HG03039 (cell line): Measurements from ENCODE around the gene FAM168B.

Experiments
- ATAC-seq: cut with Tn5 transposase; IDR thresholded peaks from one replicate; pipeline ENCODE4 v1.9.1; 2021; ENCODE audit warnings: mild to moderate bottlenecking, moderate library complexity; ENCODE audit not compliant: unreplicated experiment

The FAM168B gene

GRCh38 chr2:131041402-131042147 lies 51.7 kb downstream of the FAM168B start:
- no peak for ATAC-seq

- ATAC-seq = no peak
These were observed 52.4 kb downstream of the FAM168B start for GRCh38 chr2:131040661-131041401.

- ATAC-seq = no peak
These were observed 53.2 kb downstream of the FAM168B start for GRCh38 chr2:131039908-131040660.

- no peak for ATAC-seq
These were observed 53.7 kb downstream of the FAM168B start for GRCh38 chr2:131039535-131039907.

- ATAC-seq = no peak
These were observed 54.2 kb downstream of the FAM168B start for GRCh38 chr2:131039101-131039440.

- no peak for ATAC-seq
These were observed 54.8 kb downstream of the FAM168B start for GRCh38 chr2:131038258-131039100.

- ATAC-seq = no peak
These were observed 55.6 kb downstream of the FAM168B start for GRCh38 chr2:131037398-131038257.

GRCh38 chr2:131036696-131037397 lies 56.4 kb downstream of the FAM168B start:
- ATAC-seq = no peak

- no peak for ATAC-seq
These were observed 57.0 kb downstream of the FAM168B start for GRCh38 chr2:131036269-131036668.

- no peak for ATAC-seq
These were observed 57.4 kb downstream of the FAM168B start for GRCh38 chr2:131035826-131036231.

- ATAC-seq = no peak
These were observed 58.0 kb downstream of the FAM168B start for GRCh38 chr2:131035112-131035825.

GRCh38 chr2:131034122-131035051 lies 58.9 kb downstream of the FAM168B start:
- ATAC-seq = no peak

- no peak for ATAC-seq
These were observed 59.5 kb downstream of the FAM168B start for GRCh38 chr2:131033786-131034121.

GRCh38 chr2:131032393-131032836 lies 60.8 kb downstream of the FAM168B start:
- ATAC-seq = no peak

GRCh38 chr2:131031875-131032274 lies 61.4 kb downstream of the FAM168B start:
- no peak for ATAC-seq

- no peak for ATAC-seq
These were observed 61.8 kb downstream of the FAM168B start for GRCh38 chr2:131031431-131031841.

GRCh38 chr2:131030478-131030971 lies 62.7 kb downstream of the FAM168B start:
- no peak for ATAC-seq
